Measurements from ENCODE around the gene TPRKB.
"Not testable (repeated sequence)": the region's sequence is repeated elsewhere in the genome, so short reads cannot be mapped to it uniquely, and the experiment has no call there.

TPRKB gene

GRCh38 chr2:73730810-73731209 lies 6.3 kb downstream of the TPRKB start:
- DNase-seq (ENCODE audit: low spot score) = no peak
- TF ChIP-seq, protein P1, sequence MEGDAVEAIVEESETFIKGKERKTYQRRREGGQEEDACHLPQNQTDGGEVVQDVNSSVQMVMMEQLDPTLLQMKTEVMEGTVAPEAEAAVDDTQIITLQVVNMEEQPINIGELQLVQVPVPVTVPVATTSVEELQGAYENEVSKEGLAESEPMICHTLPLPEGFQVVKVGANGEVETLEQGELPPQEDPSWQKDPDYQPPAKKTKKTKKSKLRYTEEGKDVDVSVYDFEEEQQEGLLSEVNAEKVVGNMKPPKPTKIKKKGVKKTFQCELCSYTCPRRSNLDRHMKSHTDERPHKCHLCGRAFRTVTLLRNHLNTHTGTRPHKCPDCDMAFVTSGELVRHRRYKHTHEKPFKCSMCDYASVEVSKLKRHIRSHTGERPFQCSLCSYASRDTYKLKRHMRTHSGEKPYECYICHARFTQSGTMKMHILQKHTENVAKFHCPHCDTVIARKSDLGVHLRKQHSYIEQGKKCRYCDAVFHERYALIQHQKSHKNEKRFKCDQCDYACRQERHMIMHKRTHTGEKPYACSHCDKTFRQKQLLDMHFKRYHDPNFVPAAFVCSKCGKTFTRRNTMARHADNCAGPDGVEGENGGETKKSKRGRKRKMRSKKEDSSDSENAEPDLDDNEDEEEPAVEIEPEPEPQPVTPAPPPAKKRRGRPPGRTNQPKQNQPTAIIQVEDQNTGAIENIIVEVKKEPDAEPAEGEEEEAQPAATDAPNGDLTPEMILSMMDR (IDR thresholded peaks at IDR 0.05; ENCODE audit: extremely low read depth, missing control alignments) = no peak

GRCh38 chr2:73728711-73729110 lies 8.4 kb downstream of the TPRKB start:
- no peak for DNase-seq (ENCODE audit: low spot score)
- TF ChIP-seq, protein P1 (IDR thresholded peaks at IDR 0.05; ENCODE audit: extremely low read depth, missing control alignments) = no peak

GRCh38 chr2:73728043-73728442 lies 9.1 kb downstream of the TPRKB start:
- TF ChIP-seq, protein P1 (IDR thresholded peaks at IDR 0.05; ENCODE audit: extremely low read depth, missing control alignments) = no peak
- DNase-seq (ENCODE audit: low spot score) = no peak

DNA sequence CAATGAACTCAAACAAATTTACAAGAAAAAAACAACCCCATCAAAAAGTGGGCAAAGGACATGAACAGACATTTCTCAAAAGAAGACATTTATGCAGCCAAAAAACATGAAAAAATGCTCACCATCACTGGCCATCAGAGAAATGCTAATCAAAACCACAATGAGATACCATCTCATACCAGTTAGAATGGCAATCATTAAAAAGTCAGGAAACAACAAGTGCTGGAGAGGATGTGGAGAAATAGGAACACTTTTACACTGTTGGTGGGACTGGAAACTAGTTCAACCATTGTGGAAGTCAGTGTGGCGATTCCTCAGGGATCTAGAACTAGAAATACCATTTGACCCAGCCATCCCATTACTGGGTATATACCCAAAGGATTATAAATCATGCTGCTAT lies 10.5 kb downstream of the TPRKB start:
- DNase-seq (ENCODE audit: low spot score) = not testable (repeated sequence)

DNA sequence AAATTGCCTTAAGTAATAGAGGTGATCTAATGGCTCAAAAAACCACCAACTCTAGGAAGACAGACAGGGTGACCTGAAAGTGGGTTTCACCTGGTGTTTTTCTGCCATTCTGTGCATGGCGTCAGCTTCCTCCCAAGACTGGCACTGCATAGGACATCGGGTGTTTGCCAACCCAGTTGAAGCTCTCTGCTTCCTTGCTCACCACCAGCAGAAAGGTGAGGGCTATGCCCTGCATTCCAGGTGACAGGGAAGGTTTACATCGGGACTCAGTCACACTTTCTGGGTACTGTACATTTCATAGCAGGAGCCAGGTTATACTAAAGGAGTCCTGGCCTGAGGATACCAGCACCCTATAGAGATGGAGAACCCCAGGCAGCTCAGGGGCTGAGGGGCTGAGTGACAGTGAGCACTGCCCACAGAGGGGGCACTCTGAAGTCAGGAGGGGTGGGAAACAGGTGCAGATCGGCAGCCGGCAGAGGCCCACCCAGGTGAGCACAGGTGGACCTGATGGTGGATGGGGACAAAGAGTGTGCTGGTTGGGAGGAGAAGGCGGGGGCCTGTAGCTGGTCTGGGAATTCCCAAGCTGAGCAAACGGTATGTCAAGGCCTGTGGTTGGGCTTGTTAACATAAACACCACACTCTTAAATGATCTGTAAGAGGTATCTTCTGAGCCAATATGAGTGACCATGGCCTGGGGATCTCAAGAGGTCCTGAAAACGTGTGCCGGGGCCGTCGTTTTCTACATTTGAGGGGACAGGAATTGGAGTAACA lies 18.1 kb downstream of the TPRKB start:
- TF ChIP-seq, protein P1 (IDR thresholded peaks at IDR 0.05; ENCODE audit: extremely low read depth, missing control alignments) = no peak
- DNase-seq (ENCODE audit: low spot score) = no peak

DNA sequence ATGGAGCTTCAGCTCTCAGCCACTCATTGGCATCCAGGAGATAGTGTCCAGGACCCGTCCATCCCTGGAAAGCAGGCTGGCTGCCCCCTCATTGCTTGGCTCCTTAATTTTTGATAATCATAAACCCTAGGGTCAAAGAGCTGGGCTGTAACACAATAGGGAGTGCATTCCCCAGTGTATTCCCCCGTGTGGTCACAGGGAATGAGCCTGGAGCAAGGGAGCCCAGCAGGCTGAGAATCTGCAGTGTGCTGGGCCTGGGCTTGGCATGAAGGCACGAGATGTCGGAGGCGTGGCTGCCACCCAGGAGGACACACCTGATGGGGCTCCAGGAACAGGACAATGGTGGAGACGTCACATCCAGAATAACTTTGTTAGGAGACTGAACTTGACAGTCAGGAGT lies 18.7 kb downstream of the TPRKB start:
- TF ChIP-seq, protein P1 (IDR thresholded peaks at IDR 0.05; ENCODE audit: extremely low read depth, missing control alignments) = no peak
- DNase-seq (ENCODE audit: low spot score) = no peak

DNA sequence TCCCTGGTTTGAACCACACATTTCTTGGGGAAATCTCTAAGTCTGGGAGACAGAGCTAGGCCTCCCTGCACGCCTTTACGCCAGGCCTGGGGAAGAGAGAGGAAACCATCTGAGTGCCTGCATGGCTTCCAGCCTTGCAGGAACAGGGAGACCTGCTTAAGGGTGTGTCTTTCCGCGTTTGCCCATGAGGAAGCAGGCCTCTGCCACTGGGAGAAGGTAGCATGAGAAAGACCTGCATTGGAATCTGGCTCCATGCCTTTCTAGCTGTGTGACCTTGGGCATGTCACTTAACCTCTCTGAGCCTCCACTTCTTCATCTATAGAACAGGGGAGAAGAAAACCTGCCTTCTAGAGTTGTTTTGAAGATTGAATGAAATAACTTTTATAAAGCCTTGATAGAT lies 19.4 kb downstream of the TPRKB start:
- not testable (repeated sequence) for DNase-seq (ENCODE audit: low spot score)

- DNase-seq (ENCODE audit: low spot score) = no peak
- TF ChIP-seq, protein P1 (IDR thresholded peaks at IDR 0.05; ENCODE audit: extremely low read depth, missing control alignments) = no peak
Observed at GRCh38 chr2:73717251-73717606, 19.9 kb downstream of the TPRKB start.
